Uterus (tissue), 2 donors: ENCODE results near the gene CATSPER1.

Source experiments
- POLR2A ChIP-seq, 2 donors: fragments of 450-650 bp; IDR thresholded peaks; one replicate each; pipeline ENCODE4 v1.6.1; 2016; ENCODE audit warnings: antibody characterized with exemption in 2 of 2, mild to moderate bottlenecking in 1 of 2, moderate library complexity in 1 of 2
- TF ChIP-seq, protein P1 (sequence below), 4 experiments: fragments of 200-600 bp in 2 of 4; fragments of 450-650 bp in 2 of 4; sonication (generic) in 2 of 4; IDR thresholded peaks; one replicate each; pipeline ENCODE4 v1.5.1; 2016 to 2019; ENCODE audit warnings: antibody characterized with exemption in 4 of 4, mild to moderate bottlenecking in 2 of 4, moderate library complexity in 1 of 4

DNA sequence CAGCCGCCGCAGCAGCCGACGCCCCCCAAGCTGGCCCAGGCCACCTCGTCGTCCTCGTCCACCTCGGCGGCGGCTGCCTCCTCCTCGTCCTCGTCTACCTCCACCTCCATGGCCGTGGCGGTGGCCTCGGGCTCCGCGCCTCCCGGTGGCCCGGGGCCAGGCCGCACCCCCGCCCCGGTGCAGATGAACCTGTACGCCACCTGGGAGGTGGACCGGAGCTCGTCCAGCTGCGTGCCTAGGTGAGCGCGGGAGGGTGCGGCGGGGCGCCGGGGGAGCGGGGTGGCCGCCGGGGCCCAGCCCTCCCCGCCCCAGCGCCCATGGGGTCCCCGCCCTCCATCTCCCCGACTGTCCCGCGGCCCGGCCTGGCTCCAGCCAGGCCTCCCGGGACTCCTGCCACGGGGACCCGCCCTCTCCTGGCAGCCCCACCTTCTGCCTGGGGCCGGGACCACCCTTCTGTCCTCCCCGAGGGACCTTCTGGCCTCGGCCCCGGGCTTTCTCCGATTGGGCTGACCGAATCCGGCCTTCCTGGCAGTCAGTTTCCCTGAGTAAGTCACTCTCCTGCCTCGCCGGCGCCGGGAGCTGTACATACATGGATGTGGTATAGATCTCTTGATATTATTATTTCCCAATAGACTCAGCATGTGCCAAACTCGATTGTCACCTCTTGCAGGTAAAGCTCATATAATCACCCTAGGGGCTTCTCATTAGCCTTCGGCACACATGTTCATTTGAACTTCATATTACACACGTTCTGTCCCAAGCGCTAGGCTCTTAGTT is 44.5 kb upstream of the CATSPER1 start:
- TF ChIP-seq, protein P1, sequence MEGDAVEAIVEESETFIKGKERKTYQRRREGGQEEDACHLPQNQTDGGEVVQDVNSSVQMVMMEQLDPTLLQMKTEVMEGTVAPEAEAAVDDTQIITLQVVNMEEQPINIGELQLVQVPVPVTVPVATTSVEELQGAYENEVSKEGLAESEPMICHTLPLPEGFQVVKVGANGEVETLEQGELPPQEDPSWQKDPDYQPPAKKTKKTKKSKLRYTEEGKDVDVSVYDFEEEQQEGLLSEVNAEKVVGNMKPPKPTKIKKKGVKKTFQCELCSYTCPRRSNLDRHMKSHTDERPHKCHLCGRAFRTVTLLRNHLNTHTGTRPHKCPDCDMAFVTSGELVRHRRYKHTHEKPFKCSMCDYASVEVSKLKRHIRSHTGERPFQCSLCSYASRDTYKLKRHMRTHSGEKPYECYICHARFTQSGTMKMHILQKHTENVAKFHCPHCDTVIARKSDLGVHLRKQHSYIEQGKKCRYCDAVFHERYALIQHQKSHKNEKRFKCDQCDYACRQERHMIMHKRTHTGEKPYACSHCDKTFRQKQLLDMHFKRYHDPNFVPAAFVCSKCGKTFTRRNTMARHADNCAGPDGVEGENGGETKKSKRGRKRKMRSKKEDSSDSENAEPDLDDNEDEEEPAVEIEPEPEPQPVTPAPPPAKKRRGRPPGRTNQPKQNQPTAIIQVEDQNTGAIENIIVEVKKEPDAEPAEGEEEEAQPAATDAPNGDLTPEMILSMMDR (IDR thresholded peaks at IDR 0.05): no peak
- TF ChIP-seq POLR2A (IDR thresholded peaks at IDR 0.05): no peak
